Measurements from ENCODE around the gene HIRA. TPM values are rescaled to one million over a fixed set of nuclear protein-coding genes. Genes with fewer than 3 reads are reported as not detected.

Gene HIRA
- total and polyA plus RNA-seq, 4 donors = 4.1 to 32.5 (median 23.0) TPM

DNA sequence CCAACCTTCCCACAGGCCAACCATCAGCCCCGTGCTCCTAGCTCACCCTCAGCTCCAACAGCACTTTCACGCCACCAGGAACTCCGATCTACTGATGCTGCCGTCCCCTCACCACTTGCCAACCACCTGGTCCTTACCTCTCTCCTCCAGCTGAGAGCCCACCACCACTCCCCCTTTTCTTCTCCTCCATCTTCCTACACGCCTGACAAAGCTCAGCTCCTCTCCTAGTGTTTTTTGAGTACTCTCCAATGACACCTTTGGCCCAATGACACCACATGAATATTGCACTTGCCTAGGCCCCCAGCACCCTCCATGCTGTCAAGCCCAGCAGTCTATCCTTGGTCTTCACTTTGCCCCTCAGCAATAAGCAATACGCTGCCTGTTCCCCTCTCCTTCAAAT, 30.7 kb downstream of the HIRA start:
- 99% methylated on average over 6 of the region's 6 CpGs for WGBS
- no peak for DNase-seq (ENCODE audit: low spot score)
- H3K4me1 ChIP-seq (ENCODE audit: control insufficient read depth in 4 of 4, insufficient read depth in 4 of 4, low read length in 3 of 4) = peaks cover 0 to 10% (median 5%) of the 10 kb centered on the region in 4 donors
- H3K36me3 ChIP-seq (ENCODE audit: control insufficient read depth in 4 of 4, insufficient read depth in 3 of 4, low read depth in 1 of 4, low read length in 3 of 4) = peaks cover 17 to 65% (median 42%) of the 10 kb centered on the region in 4 donors
- no peak overlapping the region for H3K4me3 ChIP-seq (ENCODE audit: low read depth in 1 of 3, low read length in 3 of 3)
- no peak overlapping the region for H3K27ac ChIP-seq (ENCODE audit: low read depth in 1 of 2, low read length in 2 of 2)
- no peaks in the 10 kb centered on the region for H3K9me3 ChIP-seq (ENCODE audit: control insufficient read depth in 4 of 4, low read length in 3 of 4)
- TF ChIP-seq REST (IDR thresholded peaks at IDR 0.05) (no peak), RAD21 (IDR thresholded peaks at IDR 0.05) (no peak), ATF3 (IDR thresholded peaks at IDR 0.05) (no peak), FOXA2 (IDR thresholded peaks at IDR 0.05) (no peak), FOXA1 (IDR thresholded peaks at IDR 0.05) (no peak), TAF1 (conservative IDR thresholded peaks at IDR 0.05) (no peak), EGR1 (IDR thresholded peaks at IDR 0.05; ENCODE audit: low read depth in 2 of 2) (no peak), NR2F2 (IDR thresholded peaks at IDR 0.05) (no peak), CTCF (IDR thresholded peaks at IDR 0.05; ENCODE audit: low read depth, low read length, missing input control) (no peak), JUND (IDR thresholded peaks at IDR 0.05) (no peak), YY1 (IDR thresholded peaks at IDR 0.05) (no peak), SP1 (IDR thresholded peaks at IDR 0.05) (no peak), HNF4G (IDR thresholded peaks at IDR 0.05) (no peak)
- TF ChIP-seq, protein P1, sequence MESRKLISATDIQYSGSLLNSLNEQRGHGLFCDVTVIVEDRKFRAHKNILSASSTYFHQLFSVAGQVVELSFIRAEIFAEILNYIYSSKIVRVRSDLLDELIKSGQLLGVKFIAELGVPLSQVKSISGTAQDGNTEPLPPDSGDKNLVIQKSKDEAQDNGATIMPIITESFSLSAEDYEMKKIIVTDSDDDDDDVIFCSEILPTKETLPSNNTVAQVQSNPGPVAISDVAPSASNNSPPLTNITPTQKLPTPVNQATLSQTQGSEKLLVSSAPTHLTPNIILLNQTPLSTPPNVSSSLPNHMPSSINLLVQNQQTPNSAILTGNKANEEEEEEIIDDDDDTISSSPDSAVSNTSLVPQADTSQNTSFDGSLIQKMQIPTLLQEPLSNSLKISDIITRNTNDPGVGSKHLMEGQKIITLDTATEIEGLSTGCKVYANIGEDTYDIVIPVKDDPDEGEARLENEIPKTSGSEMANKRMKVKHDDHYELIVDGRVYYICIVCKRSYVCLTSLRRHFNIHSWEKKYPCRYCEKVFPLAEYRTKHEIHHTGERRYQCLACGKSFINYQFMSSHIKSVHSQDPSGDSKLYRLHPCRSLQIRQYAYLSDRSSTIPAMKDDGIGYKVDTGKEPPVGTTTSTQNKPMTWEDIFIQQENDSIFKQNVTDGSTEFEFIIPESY (IDR thresholded peaks at IDR 0.05) = no peak
- TF ChIP-seq, protein P2, sequence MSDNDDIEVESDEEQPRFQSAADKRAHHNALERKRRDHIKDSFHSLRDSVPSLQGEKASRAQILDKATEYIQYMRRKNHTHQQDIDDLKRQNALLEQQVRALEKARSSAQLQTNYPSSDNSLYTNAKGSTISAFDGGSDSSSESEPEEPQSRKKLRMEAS (IDR thresholded peaks at IDR 0.05) = no peak
- no peak overlapping the region for H3K9ac ChIP-seq (ENCODE audit: low read depth in 1 of 2, low read length in 2 of 2)
- no peaks in the 10 kb centered on the region for H3K27me3 ChIP-seq (ENCODE audit: control insufficient read depth in 4 of 4, insufficient read depth in 4 of 4, low read length in 3 of 4)

- no peak for DNase-seq (ENCODE audit: low spot score)
- Histone ChIP-seq H3K9me3 (ENCODE audit: control insufficient read depth in 4 of 4, low read length in 3 of 4) (no peaks in the 10 kb centered on the region), H3K9ac (ENCODE audit: low read depth in 1 of 2, low read length in 2 of 2) (no peak overlapping the region), H3K27ac (ENCODE audit: low read depth in 1 of 2, low read length in 2 of 2) (no peak overlapping the region), H3K27me3 (ENCODE audit: control insufficient read depth in 4 of 4, insufficient read depth in 4 of 4, low read length in 3 of 4) (no peaks in the 10 kb centered on the region), H3K36me3 (ENCODE audit: control insufficient read depth in 4 of 4, insufficient read depth in 3 of 4, low read depth in 1 of 4, low read length in 3 of 4) (peaks cover 23 to 75% (median 55%) of the 10 kb centered on the region in 4 donors), H3K4me1 (ENCODE audit: control insufficient read depth in 4 of 4, insufficient read depth in 4 of 4, low read length in 3 of 4) (no peaks in the 10 kb centered on the region), H3K4me3 (ENCODE audit: low read depth in 1 of 3, low read length in 3 of 3) (no peak overlapping the region)
- TF ChIP-seq, protein P2 (IDR thresholded peaks at IDR 0.05) = no peak
- no peak for TF ChIP-seq JUND (IDR thresholded peaks at IDR 0.05)
- no peak for TF ChIP-seq FOXA1 (IDR thresholded peaks at IDR 0.05)
- no peak for TF ChIP-seq RXRA (IDR thresholded peaks at IDR 0.05)
- TF ChIP-seq RAD21 (IDR thresholded peaks at IDR 0.05) = no peak
- no peak for TF ChIP-seq FOXA2 (IDR thresholded peaks at IDR 0.05)
- no peak for TF ChIP-seq EGR1 (IDR thresholded peaks at IDR 0.05; ENCODE audit: low read depth in 2 of 2)
- no peak for TF ChIP-seq CTCF (IDR thresholded peaks at IDR 0.05; ENCODE audit: low read depth, low read length, missing input control)
- no peak for TF ChIP-seq TAF1 (conservative IDR thresholded peaks at IDR 0.05)
- TF ChIP-seq HNF4A (conservative IDR thresholded peaks at IDR 0.05) = no peak
- TF ChIP-seq REST (IDR thresholded peaks at IDR 0.05) = no peak
- no peak for TF ChIP-seq GABPA (IDR thresholded peaks at IDR 0.05 in 1 of 2, conservative IDR thresholded peaks at IDR 0.05 in 1 of 2)
- TF ChIP-seq HNF4G (IDR thresholded peaks at IDR 0.05) = no peak
- 94% methylated on average over 2 of the region's 2 CpGs for WGBS
Measured at GRCh38 chr22:19398652-19399051, 32.9 kb downstream of the HIRA start.
